Left colon (tissue), 2 donors: ENCODE data around the gene ZFP1. TPM values are rescaled to one million over a fixed set of nuclear protein-coding genes. Genes with fewer than 3 reads are reported as not detected.
"Not testable (repeated sequence)": the region's sequence is repeated elsewhere in the genome, so short reads cannot be mapped to it uniquely, and the experiment has no call there.

Experiments
- ATAC-seq: fragments of 200-7000 bp; cut with Tn5 transposase; one replicate; pipeline ENCODE4 v1.9.1; 2020; ENCODE audit warnings: mild to moderate bottlenecking, moderate library complexity
- DNase-seq, 2 donors: peaks; one replicate each; pipeline ENCODE4 v3.0.0-alpha.2; 2020
- intact Hi-C, 2 donors: fragments of 100-400 bp; cut with DNase I in 1 of 2; cut with micrococcal nuclease in 1 of 2; formaldehyde crosslinking; loops; one replicate each; pipeline versions ENCODE4 v1.11.2 to v1.14.0; 2022; cut with DNase I, micrococcal nuclease
- total RNA-seq, 2 donors: library from RNA; stranded (reverse); fragmentation: NEBNext Ultra II Directional; extraction: Animal tissue kit (Norgen Biotek cat#: 25700); gene quantifications; one replicate each; pipeline ENCODE4 v1.2.1, GENCODE V29; 2021
- donor health status: DM: no; HTN: no; CAD: no.
- donor health status: DM: yes; HTN: yes; CAD: no.

Gene ZFP1
- total RNA-seq, 2 donors from 2014 or later: 3.1 to 6.2 TPM

GRCh38 chr16:75195811-75196790 lies 47.8 kb downstream of the ZFP1 start:
- intact Hi-C loops: loop anchor here in 1 of 2 donors (10.0 kb wide), 1 partner anchor 209 kb away; no protein-coding TSS in a partner anchor
- ATAC-seq: no peak
- DNase-seq: no peak

GRCh38 chr16:75196836-75197235 lies 48.5 kb downstream of the ZFP1 start:
- intact Hi-C loops: loop anchor here in 1 of 2 donors (10.0 kb wide), 1 partner anchor 208 kb away; no protein-coding TSS in a partner anchor
- no peak for DNase-seq
- no peak for ATAC-seq

- no peak for ATAC-seq
- DNase-seq: no peak
- intact Hi-C loops: loop anchor here in 1 of 2 donors (10.0 kb wide), 1 partner anchor 207 kb away; no protein-coding TSS in a partner anchor
These were observed 49.3 kb downstream of the ZFP1 start for GRCh38 chr16:75197522-75198134.

GRCh38 chr16:75198135-75198600 lies 49.8 kb downstream of the ZFP1 start:
- no peak for ATAC-seq
- intact Hi-C loops: loop anchor here in 1 of 2 donors (10.0 kb wide), 1 partner anchor 207 kb away; no protein-coding TSS in a partner anchor
- DNase-seq: no peak

- no peak for ATAC-seq
- intact Hi-C loops: no loop called here
- DNase-seq: no peak
These were observed 53.8 kb downstream of the ZFP1 start for GRCh38 chr16:75202069-75202590.

- no peak for ATAC-seq
- intact Hi-C loops: no loop called here
- DNase-seq: no peak
These were observed 54.8 kb downstream of the ZFP1 start for GRCh38 chr16:75203096-75203495.

GRCh38 chr16:75203667-75204409 lies 55.5 kb downstream of the ZFP1 start:
- intact Hi-C loops: no loop called here
- ATAC-seq: no peak
- DNase-seq: no peak

- DNase-seq (no peak), ATAC-seq (no peak)
- intact Hi-C loops: no loop called here
These were observed 56.1 kb downstream of the ZFP1 start for GRCh38 chr16:75204410-75204758.

- intact Hi-C loops, DNase-seq: not testable (repeated sequence)
- ATAC-seq: peak; percentile 22
These were observed 56.6 kb downstream of the ZFP1 start for GRCh38 chr16:75204905-75205304.

- DNase-seq, intact Hi-C loops: not testable (repeated sequence)
- peak; percentile 8 for ATAC-seq
These were observed 57.1 kb downstream of the ZFP1 start for GRCh38 chr16:75205438-75205837.

- intact Hi-C loops: loop anchor here in 1 of 2 donors (2.0 kb wide), 1 partner anchor 19 kb away; no protein-coding TSS in a partner anchor
- ATAC-seq: peak; percentile 7
- not testable (repeated sequence) for DNase-seq
These were observed 57.8 kb downstream of the ZFP1 start for GRCh38 chr16:75205961-75206748.

GRCh38 chr16:75206749-75207451 lies 58.6 kb downstream of the ZFP1 start, which contains the start of gene CTRB2:
Gene CTRB2, minus strand, starts transcription at chr16:75207161. Its CDS starts 20 bp downstream, at chr16:75207141.
- intact Hi-C loops: loop anchor here in 1 of 2 donors (2.0 kb wide), 1 partner anchor 18 kb away; no protein-coding TSS in a partner anchor
- ATAC-seq (no peak), DNase-seq (no peak)

- ATAC-seq: no peak
- DNase-seq: no peak
- intact Hi-C loops: loop anchor here in 1 of 2 donors (2.0 kb wide), 1 partner anchor 17 kb away; no protein-coding TSS in a partner anchor
These were observed 59.5 kb downstream of the ZFP1 start for GRCh38 chr16:75207831-75208230.

GRCh38 chr16:75208242-75208825 lies 60.0 kb downstream of the ZFP1 start:
- no peak for DNase-seq
- intact Hi-C loops: no loop called here
- ATAC-seq: no peak

GRCh38 chr16:75208861-75209505 lies 60.7 kb downstream of the ZFP1 start:
- intact Hi-C loops: no loop called here
- ATAC-seq: no peak

GRCh38 chr16:75209514-75209913 lies 61.2 kb downstream of the ZFP1 start:
- intact Hi-C loops, ATAC-seq, DNase-seq: not testable (repeated sequence)

More at GRCh38 chr16:75208861-75209505, 60.7 kb downstream of the ZFP1 start:
- no peak for DNase-seq
